Osteocyte (in vitro differentiated cells): ENCODE measurements around the gene TPSAB1. TPM values are rescaled to one million over a fixed set of nuclear protein-coding genes. Genes with fewer than 3 reads are reported as not detected.

ENCODE experiments used
- DNase-seq: peaks from one replicate; pipeline ENCODE4 v3.0.0; 2021; ENCODE audit warnings: mixed read lengths; ENCODE audit not compliant: unreplicated experiment; ENCODE audit errors: extremely low spot score
- H3K27ac Mint-ChIP-seq: one replicate; pipeline ENCODE4 v1.8.0; 2021; ENCODE audit warnings: mild to moderate bottlenecking, mixed read lengths; ENCODE audit not compliant: unreplicated experiment
- H3K27me3 Mint-ChIP-seq: one replicate; pipeline ENCODE4 v1.8.0; 2021; ENCODE audit warnings: mixed read lengths; ENCODE audit not compliant: unreplicated experiment
- H3K36me3 Mint-ChIP-seq: one replicate; pipeline ENCODE4 v1.8.0; 2021; ENCODE audit warnings: mixed read lengths; ENCODE audit not compliant: unreplicated experiment
- H3K4me1 Mint-ChIP-seq: one replicate; pipeline ENCODE4 v1.8.0; 2021; ENCODE audit warnings: mixed read lengths; ENCODE audit not compliant: unreplicated experiment
- H3K4me3 Mint-ChIP-seq: one replicate; pipeline ENCODE4 v1.8.0; 2021; ENCODE audit warnings: mild to moderate bottlenecking, moderate library complexity, mixed read lengths; ENCODE audit not compliant: unreplicated experiment
- H3K9me3 Mint-ChIP-seq: one replicate; pipeline ENCODE4 v1.8.0; 2021; ENCODE audit warnings: mixed read lengths; ENCODE audit not compliant: unreplicated experiment
- CTCF ChIP-seq: fragments of 200-600 bp; sonication (generic); IDR thresholded peaks from 2 replicates; pipeline ENCODE4 v1.5.0; 2021; ENCODE audit warnings: antibody characterized with exemption, mild to moderate bottlenecking, moderate library complexity
- total RNA-seq: library from RNA; stranded (reverse); gene quantifications from 2 replicates; pipeline ENCODE4 v1.2.1, GENCODE V29; 2021

The TPSAB1 gene
- total RNA-seq, 1 donor from 2014 or later: not detected

GRCh38 chr16:1218061-1218929, 22.2 kb upstream of the TPSAB1 start:
- no peaks in the 10 kb centered on the region for H3K9me3 Mint-ChIP-seq
- H3K4me1 Mint-ChIP-seq: no peaks in the 10 kb centered on the region
- no peak for TF ChIP-seq CTCF
- H3K27ac Mint-ChIP-seq: no peak overlapping the region
- no peaks in the 10 kb centered on the region for H3K27me3 Mint-ChIP-seq
- no peak for DNase-seq
- no peak overlapping the region for H3K4me3 Mint-ChIP-seq
- peaks cover 5% of the 10 kb centered on the region for H3K36me3 Mint-ChIP-seq

GRCh38 chr16:1218930-1219611, 21.4 kb upstream of the TPSAB1 start:
- Mint-ChIP-seq H3K4me1 (no peaks in the 10 kb centered on the region), H3K9me3 (no peaks in the 10 kb centered on the region), H3K27ac (no peak overlapping the region), H3K27me3 (no peaks in the 10 kb centered on the region), H3K36me3 (peaks cover 5% of the 10 kb centered on the region), H3K4me3 (no peak overlapping the region)
- no peak for DNase-seq
- TF ChIP-seq CTCF: no peak

GRCh38 chr16:1220098-1220728, 20.3 kb upstream of the TPSAB1 start:
- Mint-ChIP-seq H3K27ac (no peak overlapping the region), H3K36me3 (peaks cover 5% of the 10 kb centered on the region), H3K9me3 (no peaks in the 10 kb centered on the region), H3K4me1 (no peaks in the 10 kb centered on the region), H3K27me3 (no peaks in the 10 kb centered on the region), H3K4me3 (no peak overlapping the region)
- TF ChIP-seq CTCF: no peak
- no peak for DNase-seq

GRCh38 chr16:1220841-1221627, 19.5 kb upstream of the TPSAB1 start:
- no peak overlapping the region for H3K27ac Mint-ChIP-seq
- DNase-seq: no peak
- TF ChIP-seq CTCF: no peak
- H3K27me3 Mint-ChIP-seq: no peaks in the 10 kb centered on the region
- peaks cover 5% of the 10 kb centered on the region for H3K36me3 Mint-ChIP-seq
- H3K9me3 Mint-ChIP-seq: no peaks in the 10 kb centered on the region
- H3K4me1 Mint-ChIP-seq: no peaks in the 10 kb centered on the region
- H3K4me3 Mint-ChIP-seq: no peak overlapping the region
